GM23338 (cell line): ENCODE data around the gene DIP2B.

ENCODE experiments used
- CREB1 ChIP-seq: fragments of 250-450 bp; sonication (Bioruptor Pico); IDR thresholded peaks from 2 replicates; pipeline ENCODE4 v1.5.0; 2020; ENCODE audit warnings: low read depth, mild to moderate bottlenecking, moderate library complexity
- EZH2 ChIP-seq: fragments of 200-600 bp; sonication (generic); IDR thresholded peaks from one replicate; pipeline ENCODE4 v1.8.0; 2017; ENCODE audit warnings: antibody characterized with exemption, mild to moderate bottlenecking, low read depth; ENCODE audit not compliant: unreplicated experiment
- EZH2phosphoT487 ChIP-seq: fragments of 200-600 bp; sonication (generic); IDR thresholded peaks from one replicate; pipeline ENCODE4 v1.8.1; 2018; ENCODE audit warnings: antibody characterized with exemption; ENCODE audit not compliant: unreplicated experiment
- JUNB ChIP-seq: IDR thresholded peaks from one replicate; pipeline ENCODE4 v1.6.1; 2016; ENCODE audit warnings: antibody characterized with exemption; ENCODE audit not compliant: unreplicated experiment
- POLR2AphosphoS5 ChIP-seq: IDR thresholded peaks from 2 replicates; pipeline ENCODE4 v1.6.1; 2016; ENCODE audit warnings: antibody characterized with exemption, low read depth
- ZNF114 ChIP-seq: fragments of 250-450 bp; sonication (Bioruptor Pico); IDR thresholded peaks from 2 replicates; pipeline ENCODE4 v1.5.0; 2020; ENCODE audit warnings: mild to moderate bottlenecking, moderate library complexity
- TF ChIP-seq, protein P1 (sequence below), 2 experiments: fragments of 200-600 bp in 1 of 2; sonication (generic) in 1 of 2; conservative IDR thresholded peaks; 2 replicates each; pipeline versions ENCODE4 v1.5.1 to v1.6.1; 2016 to 2017; ENCODE audit warnings: antibody characterized with exemption in 2 of 2, low read depth in 2 of 2, mild to moderate bottlenecking in 2 of 2, moderate library complexity in 1 of 2
- TF ChIP-seq, protein P2 (sequence below): IDR thresholded peaks from one replicate; pipeline ENCODE4 v1.6.1; 2018; ENCODE audit warnings: antibody characterized with exemption; ENCODE audit not compliant: unreplicated experiment

DNA sequence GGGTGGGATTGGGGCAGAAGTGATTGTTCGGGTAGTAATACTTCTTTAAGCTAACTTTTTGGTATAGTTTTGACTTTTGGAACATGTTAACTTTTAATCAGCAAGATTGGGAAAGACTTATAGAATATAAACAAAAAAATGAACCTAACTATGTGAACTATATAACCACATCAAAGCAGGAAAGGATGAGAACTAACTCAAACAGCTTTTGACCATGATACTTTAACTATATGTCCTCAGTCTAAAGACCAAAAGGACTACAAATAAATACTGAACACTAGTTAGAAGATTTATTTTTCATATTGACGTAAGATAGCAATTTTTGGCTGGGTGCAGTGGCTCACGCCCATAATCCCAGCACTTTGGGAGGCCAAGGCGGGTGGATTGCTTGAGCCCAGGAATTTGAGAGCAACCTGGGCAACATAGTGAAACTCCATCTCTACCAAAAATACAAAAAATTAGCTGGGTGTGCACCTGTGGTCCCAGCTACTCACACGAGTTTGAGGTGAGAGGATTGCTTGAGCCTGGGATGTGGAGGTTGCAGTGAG, 150.7 kb downstream of the DIP2B start:
- TF ChIP-seq, protein P1, sequence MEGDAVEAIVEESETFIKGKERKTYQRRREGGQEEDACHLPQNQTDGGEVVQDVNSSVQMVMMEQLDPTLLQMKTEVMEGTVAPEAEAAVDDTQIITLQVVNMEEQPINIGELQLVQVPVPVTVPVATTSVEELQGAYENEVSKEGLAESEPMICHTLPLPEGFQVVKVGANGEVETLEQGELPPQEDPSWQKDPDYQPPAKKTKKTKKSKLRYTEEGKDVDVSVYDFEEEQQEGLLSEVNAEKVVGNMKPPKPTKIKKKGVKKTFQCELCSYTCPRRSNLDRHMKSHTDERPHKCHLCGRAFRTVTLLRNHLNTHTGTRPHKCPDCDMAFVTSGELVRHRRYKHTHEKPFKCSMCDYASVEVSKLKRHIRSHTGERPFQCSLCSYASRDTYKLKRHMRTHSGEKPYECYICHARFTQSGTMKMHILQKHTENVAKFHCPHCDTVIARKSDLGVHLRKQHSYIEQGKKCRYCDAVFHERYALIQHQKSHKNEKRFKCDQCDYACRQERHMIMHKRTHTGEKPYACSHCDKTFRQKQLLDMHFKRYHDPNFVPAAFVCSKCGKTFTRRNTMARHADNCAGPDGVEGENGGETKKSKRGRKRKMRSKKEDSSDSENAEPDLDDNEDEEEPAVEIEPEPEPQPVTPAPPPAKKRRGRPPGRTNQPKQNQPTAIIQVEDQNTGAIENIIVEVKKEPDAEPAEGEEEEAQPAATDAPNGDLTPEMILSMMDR (conservative IDR thresholded peaks at IDR 0.05; ENCODE audit: low read depth in 2 of 2) = no peak
- TF ChIP-seq, protein P2, sequence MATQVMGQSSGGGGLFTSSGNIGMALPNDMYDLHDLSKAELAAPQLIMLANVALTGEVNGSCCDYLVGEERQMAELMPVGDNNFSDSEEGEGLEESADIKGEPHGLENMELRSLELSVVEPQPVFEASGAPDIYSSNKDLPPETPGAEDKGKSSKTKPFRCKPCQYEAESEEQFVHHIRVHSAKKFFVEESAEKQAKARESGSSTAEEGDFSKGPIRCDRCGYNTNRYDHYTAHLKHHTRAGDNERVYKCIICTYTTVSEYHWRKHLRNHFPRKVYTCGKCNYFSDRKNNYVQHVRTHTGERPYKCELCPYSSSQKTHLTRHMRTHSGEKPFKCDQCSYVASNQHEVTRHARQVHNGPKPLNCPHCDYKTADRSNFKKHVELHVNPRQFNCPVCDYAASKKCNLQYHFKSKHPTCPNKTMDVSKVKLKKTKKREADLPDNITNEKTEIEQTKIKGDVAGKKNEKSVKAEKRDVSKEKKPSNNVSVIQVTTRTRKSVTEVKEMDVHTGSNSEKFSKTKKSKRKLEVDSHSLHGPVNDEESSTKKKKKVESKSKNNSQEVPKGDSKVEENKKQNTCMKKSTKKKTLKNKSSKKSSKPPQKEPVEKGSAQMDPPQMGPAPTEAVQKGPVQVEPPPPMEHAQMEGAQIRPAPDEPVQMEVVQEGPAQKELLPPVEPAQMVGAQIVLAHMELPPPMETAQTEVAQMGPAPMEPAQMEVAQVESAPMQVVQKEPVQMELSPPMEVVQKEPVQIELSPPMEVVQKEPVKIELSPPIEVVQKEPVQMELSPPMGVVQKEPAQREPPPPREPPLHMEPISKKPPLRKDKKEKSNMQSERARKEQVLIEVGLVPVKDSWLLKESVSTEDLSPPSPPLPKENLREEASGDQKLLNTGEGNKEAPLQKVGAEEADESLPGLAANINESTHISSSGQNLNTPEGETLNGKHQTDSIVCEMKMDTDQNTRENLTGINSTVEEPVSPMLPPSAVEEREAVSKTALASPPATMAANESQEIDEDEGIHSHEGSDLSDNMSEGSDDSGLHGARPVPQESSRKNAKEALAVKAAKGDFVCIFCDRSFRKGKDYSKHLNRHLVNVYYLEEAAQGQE = no peak
- TF ChIP-seq ZNF114 = no peak
- no peak for TF ChIP-seq JUNB
- TF ChIP-seq EZH2 = no peak
- TF ChIP-seq CREB1 (CRISPR knock-in tag) = no peak
- no peak for TF ChIP-seq EZH2phosphoT487
- TF ChIP-seq POLR2AphosphoS5 = no peak
